Naive thymus-derived CD4-positive, alpha-beta T cell (primary cell): ENCODE results near the gene SERPINF2. TPM values are rescaled to one million over a fixed set of nuclear protein-coding genes. Genes with fewer than 3 reads are reported as not detected.
"Not testable (repeated sequence)": the region's sequence is repeated elsewhere in the genome, so short reads cannot be mapped to it uniquely, and the experiment has no call there.

ENCODE experiments used
- ATAC-seq: fragments of 150-1000 bp; cut with Tn5 transposase; 2 replicates; pipeline ENCODE4 v1.10.0; 2021; ENCODE audit warnings: mild to moderate bottlenecking, moderate library complexity
- CTCF ChIA-PET: fragments of 350-600 bp; sonication (Branson Sonifier 250); formaldehyde crosslinking; loops from one replicate; lab custom pipeline; 2021; ENCODE audit warnings: antibody characterized with exemption; lab: Charles Lee
- POLR2A ChIA-PET: fragments of 350-600 bp; sonication (Branson Sonifier 250); formaldehyde crosslinking; loops from one replicate; lab custom pipeline; 2021; ENCODE audit warnings: antibody characterized with exemption, inconsistent platforms; lab: Charles Lee
- DNase-seq, 9 donors: peaks; one replicate each; pipeline versions ENCODE4 v3.0.0 to v3.0.0-alpha.2; 2020 to 2022; ENCODE audit warnings: mixed read lengths in 1 of 9
- H3K27ac ChIP-seq: one replicate; pipeline ENCODE4 v1.7.0; 2013; ENCODE audit warnings: mild to moderate bottlenecking, low read depth, low read length, moderate library complexity
- H3K27me3 ChIP-seq, 2 donors: one replicate each; pipeline ENCODE4 v1.7.0; 2013; ENCODE audit warnings: low read length in 2 of 2, mild to moderate bottlenecking in 2 of 2, moderate library complexity in 2 of 2; ENCODE audit not compliant: control insufficient read depth in 2 of 2, insufficient read depth in 2 of 2
- H3K36me3 ChIP-seq, 3 experiments: 1 replicate in 2 of 3; 2 replicates in 1 of 3; pipeline ENCODE4 v1.7.0; 2013; ENCODE audit warnings: low read length in 3 of 3, mild to moderate bottlenecking in 3 of 3, moderate library complexity in 1 of 3; ENCODE audit not compliant: insufficient read depth in 3 of 3, control insufficient read depth in 2 of 3
- H3K4me1 ChIP-seq, 2 donors: one replicate each; pipeline ENCODE4 v1.7.0; 2013; ENCODE audit warnings: low read length in 2 of 2, mild to moderate bottlenecking in 2 of 2, moderate library complexity in 1 of 2; ENCODE audit not compliant: control insufficient read depth in 2 of 2, insufficient read depth in 2 of 2
- H3K4me3 ChIP-seq: 2 replicates; pipeline ENCODE4 v1.7.0; 2013; ENCODE audit warnings: mild to moderate bottlenecking, low read length
- H3K9me3 ChIP-seq, 3 experiments: 1 replicate in 2 of 3; 2 replicates in 1 of 3; pipeline ENCODE4 v1.7.0; 2013; ENCODE audit warnings: low read length in 3 of 3; ENCODE audit not compliant: control insufficient read depth in 2 of 3
- H3K27ac Mint-ChIP-seq, 9 donors: one replicate each; pipeline ENCODE4 v1.8.0; 2020 to 2022; ENCODE audit warnings: mixed read lengths in 9 of 9, mild to moderate bottlenecking in 8 of 9, moderate library complexity in 5 of 9, inconsistent platforms in 2 of 9
- H3K27me3 Mint-ChIP-seq, 5 donors: one replicate each; pipeline ENCODE4 v1.8.0; 2021 to 2022; ENCODE audit warnings: mixed read lengths in 5 of 5, mild to moderate bottlenecking in 1 of 5
- H3K36me3 Mint-ChIP-seq, 5 donors: one replicate each; pipeline ENCODE4 v1.8.0; 2020 to 2022; ENCODE audit warnings: mixed read lengths in 5 of 5, mild to moderate bottlenecking in 3 of 5, inconsistent platforms in 1 of 5
- H3K4me1 Mint-ChIP-seq, 7 donors: one replicate each; pipeline ENCODE4 v1.8.0; 2020 to 2022; ENCODE audit warnings: mixed read lengths in 7 of 7, mild to moderate bottlenecking in 3 of 7, inconsistent platforms in 1 of 7
- H3K4me3 Mint-ChIP-seq, 10 donors: one replicate each; pipeline ENCODE4 v1.8.0; 2020 to 2022; ENCODE audit warnings: mild to moderate bottlenecking in 10 of 10, mixed read lengths in 10 of 10, moderate library complexity in 6 of 10, inconsistent platforms in 2 of 10
- H3K9me3 Mint-ChIP-seq, 11 donors: one replicate each; pipeline ENCODE4 v1.8.0; 2020 to 2022; ENCODE audit warnings: mixed read lengths in 11 of 11, mild to moderate bottlenecking in 4 of 11, inconsistent platforms in 1 of 11, moderate library complexity in 1 of 11
- intact Hi-C, 2 donors: fragments of 100-400 bp; cut with micrococcal nuclease; formaldehyde crosslinking; loops; one replicate each; pipeline ENCODE4 v1.15.1; 2023
- polyA plus RNA-seq, 2 donors: library from polyadenylated mRNA; unstranded; fragments of 300-500 nt; fragmentation: Illumina TruSeq; gene quantifications; one replicate each; pipeline ENCODE4 v1.2.3, GENCODE V29; 2021
- total RNA-seq, 6 experiments: library from RNA in 5 of 6; stranded (reverse) in 5 of 6; gene quantifications; 1 replicate in 5 of 6; 2 replicates in 1 of 6; pipeline ENCODE4 v1.2.3 and lab custom pipeline; 2021 to 2026

SERPINF2 gene
- total RNA-seq (1 to 10 TPM in 1 of 5 experiments, under 1 TPM in 4; 0.27 to 1.4 (median 0.65) TPM), polyA plus RNA-seq (not detected), total RNA-seq (lab: John Stamatoyannopoulos, UW) (1.7 reads per million, percentile 7 among the genes with 10 or more reads in this experiment)

GRCh38 chr17:1742371-1743087 lies at the start of gene SERPINF2:
SERPINF2 (plus strand) TSS chr17:1742871; CDS start chr17:1744996, 2,125 bp downstream.
- Mint-ChIP-seq H3K4me3 (no peak within 1 kb of the TSS), H3K4me1 (no peaks in the 10 kb centered on the region), H3K27ac (peak within 1 kb of the TSS in 1 of 9 donors; percentile 23), H3K9me3 (peaks cover 0 to 1% (median 0%) of the 10 kb centered on the region in 11 donors), H3K27me3 (no peaks in the 10 kb centered on the region), H3K36me3 (peaks cover 0 to 8% (median 0%) of the 10 kb centered on the region in 5 donors)
- ChIA-PET CTCF (no interaction called here), POLR2A (no interaction called here)
- ATAC-seq (no peak), DNase-seq (no peak)
- H3K27me3 ChIP-seq = no peaks in the 10 kb centered on the region
- no peaks in the 10 kb centered on the region for H3K9me3 ChIP-seq
- no peak within 1 kb of the TSS for H3K27ac ChIP-seq
- no peaks in the 10 kb centered on the region for H3K4me1 ChIP-seq
- H3K36me3 ChIP-seq = peaks cover 0 to 6% (median 0%) of the 10 kb centered on the region in 3 experiments
- no peak within 1 kb of the TSS for H3K4me3 ChIP-seq
- intact Hi-C loops = no loop called here

- Histone ChIP-seq H3K4me3 (no peak overlapping the region), H3K9me3 (no peaks in the 10 kb centered on the region), H3K4me1 (no peaks in the 10 kb centered on the region), H3K36me3 (no peaks in the 10 kb centered on the region), H3K27me3 (no peaks in the 10 kb centered on the region), H3K27ac (no peak overlapping the region)
- no peak overlapping the region for H3K27ac Mint-ChIP-seq
- intact Hi-C loops = no loop called here
- ATAC-seq (no peak), DNase-seq (no peak)
- H3K4me3 Mint-ChIP-seq = no peak overlapping the region
- H3K27me3 Mint-ChIP-seq = peaks cover 0 to 11% (median 4%) of the 10 kb centered on the region in 5 donors
- H3K9me3 Mint-ChIP-seq = peaks cover 0 to 3% (median 0%) of the 10 kb centered on the region in 11 donors
- CTCF ChIA-PET = no interaction called here
- H3K4me1 Mint-ChIP-seq = no peaks in the 10 kb centered on the region
- POLR2A ChIA-PET = no interaction called here
- peaks cover 0 to 4% (median 3%) of the 10 kb centered on the region in 5 donors for H3K36me3 Mint-ChIP-seq
Observed at GRCh38 chr17:1693339-1693738, 49.3 kb upstream of the SERPINF2 start.

DNA sequence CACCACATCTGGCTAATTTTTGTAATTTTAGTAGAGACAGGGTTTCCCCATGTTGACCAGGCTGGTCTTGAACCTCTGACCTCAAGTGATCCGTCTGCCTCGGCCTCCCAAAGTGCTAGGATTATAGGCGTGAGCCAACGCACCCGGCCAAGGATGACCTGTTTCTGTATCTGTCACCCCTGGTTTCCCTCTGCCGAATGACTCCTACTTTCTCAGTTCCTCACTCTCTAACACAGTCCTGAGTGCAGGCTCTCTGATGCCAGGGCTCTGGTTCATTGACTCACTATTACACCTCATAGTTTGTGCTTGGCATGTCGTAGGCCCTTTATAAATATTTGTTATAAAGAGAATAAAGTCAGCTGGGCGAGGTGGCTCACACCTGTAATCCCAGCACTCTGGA lies 47.3 kb upstream of the SERPINF2 start:
- no peak overlapping the region for H3K4me3 Mint-ChIP-seq
- peaks cover 0 to 4% (median 3%) of the 10 kb centered on the region in 5 donors for H3K36me3 Mint-ChIP-seq
- peaks cover 0 to 11% (median 5%) of the 10 kb centered on the region in 5 donors for H3K27me3 Mint-ChIP-seq
- peaks cover 0 to 3% (median 0%) of the 10 kb centered on the region in 11 donors for H3K9me3 Mint-ChIP-seq
- Histone ChIP-seq H3K36me3 (no peaks in the 10 kb centered on the region), H3K9me3 (no peaks in the 10 kb centered on the region), H3K4me3 (no peak overlapping the region), H3K27ac (no peak overlapping the region), H3K27me3 (no peaks in the 10 kb centered on the region), H3K4me1 (no peaks in the 10 kb centered on the region)
- no peaks in the 10 kb centered on the region for H3K4me1 Mint-ChIP-seq
- intact Hi-C loops = no loop called here
- ATAC-seq = no peak
- H3K27ac Mint-ChIP-seq = no peak overlapping the region
- no peak for DNase-seq
- CTCF ChIA-PET = no interaction called here
- POLR2A ChIA-PET = no interaction called here

DNA sequence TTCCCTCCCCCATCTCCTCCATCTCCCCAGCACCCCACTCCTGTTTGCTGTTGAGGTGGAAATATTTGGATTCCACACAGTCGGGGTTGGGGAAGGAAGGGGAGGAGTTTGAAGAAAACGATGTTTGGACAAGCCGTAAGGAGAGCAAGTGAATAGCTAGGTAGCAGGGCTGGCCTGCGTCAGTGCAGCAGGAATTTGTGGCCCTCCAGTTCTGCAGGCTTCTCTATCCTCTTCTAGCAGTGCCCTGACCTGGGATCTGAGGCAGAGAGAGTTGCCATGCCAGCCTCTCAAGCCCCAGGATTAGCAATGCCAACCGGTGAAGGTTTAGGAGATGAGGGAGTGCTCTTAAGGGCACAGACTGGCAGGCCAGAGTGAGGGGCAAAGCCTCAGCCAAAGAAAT lies 45.0 kb upstream of the SERPINF2 start:
- no peak overlapping the region for H3K4me3 ChIP-seq
- H3K27ac Mint-ChIP-seq = no peak overlapping the region
- H3K27me3 ChIP-seq = no peaks in the 10 kb centered on the region
- no peaks in the 10 kb centered on the region for H3K9me3 Mint-ChIP-seq
- no peaks in the 10 kb centered on the region for H3K4me1 Mint-ChIP-seq
- no peaks in the 10 kb centered on the region for H3K4me1 ChIP-seq
- ATAC-seq (no peak), DNase-seq (no peak)
- H3K9me3 ChIP-seq = no peaks in the 10 kb centered on the region
- H3K36me3 Mint-ChIP-seq = no peaks in the 10 kb centered on the region
- CTCF ChIA-PET = no interaction called here
- H3K27ac ChIP-seq = no peak overlapping the region
- POLR2A ChIA-PET = no interaction called here
- H3K36me3 ChIP-seq = no peaks in the 10 kb centered on the region
- intact Hi-C loops = no loop called here
- H3K4me3 Mint-ChIP-seq = no peak overlapping the region
- peaks cover 0 to 7% (median 3%) of the 10 kb centered on the region in 5 donors for H3K27me3 Mint-ChIP-seq

- H3K36me3 ChIP-seq, H3K36me3 Mint-ChIP-seq, H3K9me3 Mint-ChIP-seq, H3K27me3 ChIP-seq, H3K4me3 ChIP-seq, POLR2A ChIA-PET, H3K4me1 ChIP-seq, DNase-seq, CTCF ChIA-PET, H3K27ac Mint-ChIP-seq, H3K4me3 Mint-ChIP-seq, H3K9me3 ChIP-seq, H3K27me3 Mint-ChIP-seq, ATAC-seq, intact Hi-C loops, H3K27ac ChIP-seq, H3K4me1 Mint-ChIP-seq: not testable (repeated sequence)
Observed at GRCh38 chr17:1699891-1700290, 42.8 kb upstream of the SERPINF2 start.

DNA sequence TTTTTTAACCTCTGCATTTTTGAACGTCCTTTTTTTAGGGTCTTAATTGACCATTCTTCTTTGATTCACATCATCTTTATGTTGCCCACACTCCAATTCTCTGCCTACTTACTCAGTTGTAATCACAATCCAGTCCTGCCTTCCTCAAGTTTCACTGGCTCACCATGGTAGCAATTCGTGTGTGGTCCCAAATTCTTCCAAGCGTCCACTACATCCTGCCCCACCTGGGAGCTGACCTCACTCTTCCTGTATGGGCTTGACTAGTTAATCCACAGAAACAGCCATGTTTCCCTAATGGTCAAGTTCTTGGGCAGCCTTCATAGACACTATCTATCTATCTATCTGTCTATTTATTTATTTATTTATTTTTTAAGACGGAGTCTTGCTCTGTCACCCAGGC lies 39.6 kb upstream of the SERPINF2 start:
- Mint-ChIP-seq H3K4me3 (no peak overlapping the region), H3K36me3 (peaks cover 0 to 8% (median 0%) of the 10 kb centered on the region in 5 donors), H3K27me3 (peaks cover 9 to 30% (median 16%) of the 10 kb centered on the region in 5 donors), H3K27ac (no peak overlapping the region), H3K4me1 (peaks cover 0 to 1% (median 0%) of the 10 kb centered on the region in 7 donors), H3K9me3 (no peaks in the 10 kb centered on the region)
- H3K9me3 ChIP-seq = no peaks in the 10 kb centered on the region
- H3K27ac ChIP-seq = no peak overlapping the region
- peaks cover 0 to 4% of the 10 kb centered on the region in 2 donors for H3K4me1 ChIP-seq
- no peaks in the 10 kb centered on the region for H3K27me3 ChIP-seq
- intact Hi-C loops = no loop called here
- ChIA-PET POLR2A (no interaction called here), CTCF (no interaction called here)
- no peak for DNase-seq
- no peak for ATAC-seq
- H3K36me3 ChIP-seq = no peaks in the 10 kb centered on the region
- no peak overlapping the region for H3K4me3 ChIP-seq

- Histone ChIP-seq H3K27me3 (no peaks in the 10 kb centered on the region), H3K27ac (no peak overlapping the region), H3K4me1 (peaks cover 0 to 4% of the 10 kb centered on the region in 2 donors), H3K9me3 (no peaks in the 10 kb centered on the region), H3K36me3 (no peaks in the 10 kb centered on the region), H3K4me3 (no peak overlapping the region)
- intact Hi-C loops = no loop called here
- ATAC-seq = no peak
- Mint-ChIP-seq H3K9me3 (no peaks in the 10 kb centered on the region), H3K27me3 (peaks cover 9 to 35% (median 21%) of the 10 kb centered on the region in 5 donors), H3K4me1 (peaks cover 0 to 8% (median 0%) of the 10 kb centered on the region in 7 donors), H3K36me3 (peaks cover 0 to 8% (median 0%) of the 10 kb centered on the region in 5 donors), H3K4me3 (no peak overlapping the region), H3K27ac (no peak overlapping the region)
- ChIA-PET POLR2A (no interaction called here), CTCF (interaction anchor here (0.6 kb wide), 1 partner anchor 133 kb away, joined by 3 read pairs; no protein-coding TSS in a partner anchor)
- no peak for DNase-seq
Observed at GRCh38 chr17:1705004-1705403, 37.7 kb upstream of the SERPINF2 start.
